NCI-H128 (cell line): ENCODE results near the gene ZNF100.
"Not testable (repeated sequence)": the region's sequence is repeated elsewhere in the genome, so short reads cannot be mapped to it uniquely, and the experiment has no call there.

ENCODE experiments used
- DNase-seq: peaks from one replicate; lab custom pipeline; 2025; ENCODE audit not compliant: unreplicated experiment; lab: John Stamatoyannopoulos, UW

Gene ZNF100

DNA sequence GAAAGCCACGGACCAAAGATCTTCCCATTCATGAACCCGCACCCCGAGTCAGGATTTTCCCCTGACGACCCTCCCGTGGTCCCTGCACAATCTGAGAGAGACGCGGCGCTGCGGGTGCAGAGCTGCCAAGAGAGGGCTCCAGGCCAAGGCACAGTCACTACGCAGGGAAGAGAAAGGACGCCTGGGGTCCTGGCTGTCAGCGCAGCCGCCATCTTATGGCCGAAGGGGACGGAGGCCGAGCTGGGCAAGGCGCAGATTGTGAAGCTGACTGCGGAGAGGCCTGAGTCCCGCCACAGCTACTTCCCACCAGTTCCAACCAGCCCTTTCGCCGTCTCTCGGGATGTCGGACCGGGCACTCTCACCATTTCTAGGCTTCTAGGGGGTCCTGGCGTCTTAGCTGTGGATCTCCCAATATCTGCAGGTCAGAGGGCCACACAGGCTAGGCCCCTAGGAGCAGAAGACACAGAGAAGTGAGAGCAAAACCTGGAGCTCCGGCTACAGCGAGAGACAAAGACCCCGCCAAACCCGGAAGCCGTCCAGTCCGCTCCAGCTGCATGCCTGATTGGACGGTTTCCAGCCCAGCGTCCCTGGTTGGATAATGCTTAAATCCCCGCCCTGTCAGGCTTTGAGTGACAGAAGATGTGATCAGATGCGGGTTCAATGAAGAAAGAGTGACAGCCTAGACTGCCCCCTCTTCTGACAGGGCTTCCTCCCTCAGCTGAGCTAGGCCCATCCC lies at the start of gene ZNF100:
Gene ZNF100 (minus strand): TSS at position 515 of the 736 bp plus-strand sequence. CDS start 150 bp downstream, at position 365.
- DNase-seq, result peak; percentile 92

DNA sequence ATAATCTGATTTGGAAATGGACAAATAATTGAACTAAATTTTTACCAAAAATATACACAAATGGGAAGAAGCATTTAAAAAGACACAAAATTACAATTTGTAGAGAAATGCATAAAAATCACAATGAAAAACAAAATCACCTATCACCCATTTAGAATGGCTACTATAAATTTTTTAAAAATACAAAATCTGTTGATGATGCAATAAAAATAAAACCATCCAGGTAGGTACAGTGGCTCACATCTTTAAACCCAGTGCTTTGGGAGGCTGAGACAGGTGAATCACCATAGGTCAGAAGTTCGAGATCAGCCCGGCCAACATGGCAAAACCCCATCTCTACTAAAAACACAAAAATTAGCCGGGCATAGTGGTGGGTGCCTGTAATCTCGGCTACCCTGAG lies 45.1 kb upstream of the ZNF100 start:
- no peak for DNase-seq

DNA sequence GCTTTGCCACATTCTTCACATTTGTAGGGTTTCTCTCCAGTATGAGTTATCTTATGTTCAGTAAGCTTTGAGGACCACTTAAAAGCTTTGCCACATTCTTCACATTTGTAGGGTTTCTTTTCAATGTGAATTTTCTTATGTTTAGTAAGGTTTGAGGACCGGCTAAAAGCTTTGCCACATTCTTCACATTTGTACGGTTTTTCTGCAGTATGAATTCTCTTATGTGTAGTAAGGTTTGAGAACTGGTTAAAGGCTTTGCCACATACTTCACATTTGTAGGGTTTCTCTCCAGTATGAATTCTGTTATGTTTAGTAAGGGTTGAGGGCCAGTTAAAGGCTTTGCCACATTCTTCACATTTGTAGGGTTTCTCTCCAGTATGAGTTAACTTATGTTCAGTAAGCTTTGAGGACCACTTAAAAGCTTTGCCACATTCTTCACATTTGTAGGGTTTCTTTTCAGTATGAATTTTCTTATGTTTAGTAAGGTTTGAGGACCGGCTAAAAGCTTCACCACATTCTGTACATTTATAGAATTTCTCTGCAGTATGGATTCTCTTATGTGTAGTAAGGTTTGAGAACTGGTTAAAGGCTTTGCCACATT lies 41.1 kb upstream of the ZNF100 start:
- not testable (repeated sequence) for DNase-seq

DNA sequence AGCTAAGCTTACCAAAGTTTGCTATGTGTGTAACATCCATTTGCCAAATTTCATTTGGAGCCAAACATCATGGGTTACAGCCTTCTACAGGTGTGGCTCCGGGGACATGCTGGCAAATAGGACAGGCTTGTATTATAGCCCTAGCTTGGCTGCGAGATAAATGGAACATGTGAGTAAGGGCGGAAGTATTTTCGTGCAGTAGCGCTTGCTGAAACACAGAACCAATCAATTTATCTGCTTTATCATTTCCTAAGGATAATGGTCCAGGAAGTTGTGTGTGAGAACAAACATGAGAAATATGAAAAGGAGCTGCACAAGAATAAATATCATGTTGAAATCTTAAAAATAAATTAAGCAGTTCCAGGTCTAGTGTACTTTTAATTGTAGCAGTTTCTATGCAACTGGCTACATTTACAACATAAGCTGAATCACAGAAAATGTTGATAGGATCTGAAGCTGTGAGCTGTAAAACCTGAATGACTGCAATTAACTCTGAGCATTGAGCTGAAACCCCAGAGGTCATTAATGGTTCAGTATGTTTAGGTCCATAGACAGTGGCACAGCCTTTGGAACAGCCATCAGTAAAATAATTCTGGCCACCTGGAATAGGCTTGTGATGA lies 22.2 kb upstream of the ZNF100 start:
- no peak for DNase-seq

DNA sequence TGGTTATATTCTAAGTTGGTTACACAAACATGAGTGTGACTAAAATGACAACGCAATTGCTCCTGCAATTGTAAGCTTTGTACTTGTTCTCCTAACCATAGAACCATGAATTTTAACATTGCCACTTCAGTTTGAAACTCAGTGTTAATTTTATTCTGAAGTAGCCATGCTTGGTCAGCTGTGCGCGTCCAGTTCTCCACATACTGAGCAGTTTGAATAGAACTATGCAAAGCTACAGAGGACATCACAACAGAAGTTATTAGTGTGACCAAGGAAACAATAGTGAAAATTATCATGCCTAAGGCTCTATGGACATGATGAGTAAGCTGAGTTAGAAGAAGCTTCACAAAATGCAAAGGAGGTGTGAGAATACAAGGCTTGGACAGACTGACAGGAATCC lies 19.6 kb upstream of the ZNF100 start:
- DNase-seq, result no peak

DNA sequence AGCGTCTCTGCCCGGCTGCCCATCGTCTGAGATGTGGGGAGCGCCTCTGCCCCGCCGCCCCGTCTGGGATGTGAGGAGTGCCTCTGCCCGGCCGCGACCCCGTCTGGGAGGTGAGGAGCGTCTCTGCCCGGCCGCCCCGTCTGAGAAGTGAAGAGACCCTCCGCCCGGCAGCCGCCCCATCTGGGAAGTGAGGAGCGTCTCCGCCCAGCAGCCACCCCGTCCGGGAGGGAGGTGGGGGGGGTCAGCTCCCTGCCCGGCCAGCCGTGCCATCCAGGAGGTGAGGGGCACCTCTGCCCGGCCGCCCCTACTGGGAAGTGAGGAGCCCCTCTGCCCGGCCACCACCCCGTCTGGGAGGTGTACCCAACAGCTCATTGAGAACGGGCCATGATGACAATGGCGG lies 8.4 kb upstream of the ZNF100 start:
- DNase-seq, result not testable (repeated sequence)

DNA sequence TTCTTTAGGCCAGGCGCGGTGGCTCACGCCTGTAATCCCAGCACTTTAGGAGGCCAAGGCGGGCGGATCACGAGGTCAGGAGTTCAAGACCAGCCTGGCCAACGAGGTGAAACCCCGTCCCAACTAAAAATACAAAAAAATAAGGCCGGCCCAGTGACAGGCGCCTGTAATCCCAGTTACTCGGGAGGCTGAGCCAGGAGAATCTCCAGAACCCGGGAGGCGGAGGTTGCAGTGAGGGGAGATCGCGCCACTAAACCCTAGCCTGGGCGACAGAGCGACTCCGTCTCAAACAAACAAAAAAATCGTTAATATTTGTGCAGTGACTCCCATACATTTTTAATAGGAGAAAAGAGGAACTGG lies 694 bp downstream of the ZNF100 start:
- DNase-seq, result not testable (repeated sequence)

DNA sequence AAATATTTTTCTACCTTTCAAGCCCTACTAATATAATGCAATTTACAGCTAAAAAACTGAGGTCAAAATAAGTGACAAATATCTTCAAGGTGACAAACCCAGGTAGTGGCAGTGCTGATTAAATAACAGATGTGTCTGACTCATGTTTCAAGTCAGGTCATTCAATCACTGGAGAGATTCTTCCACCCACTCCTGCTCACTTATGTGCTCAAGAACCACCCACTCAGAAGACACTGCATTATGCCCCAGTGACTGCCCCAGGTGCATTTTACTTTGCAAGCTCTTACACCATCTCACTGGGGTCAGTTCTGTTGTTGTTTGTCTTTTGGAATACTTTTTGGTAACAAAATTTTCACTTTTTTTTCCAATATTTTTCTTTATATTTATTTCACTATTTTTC lies 2.2 kb downstream of the ZNF100 start:
- no peak for DNase-seq

DNA sequence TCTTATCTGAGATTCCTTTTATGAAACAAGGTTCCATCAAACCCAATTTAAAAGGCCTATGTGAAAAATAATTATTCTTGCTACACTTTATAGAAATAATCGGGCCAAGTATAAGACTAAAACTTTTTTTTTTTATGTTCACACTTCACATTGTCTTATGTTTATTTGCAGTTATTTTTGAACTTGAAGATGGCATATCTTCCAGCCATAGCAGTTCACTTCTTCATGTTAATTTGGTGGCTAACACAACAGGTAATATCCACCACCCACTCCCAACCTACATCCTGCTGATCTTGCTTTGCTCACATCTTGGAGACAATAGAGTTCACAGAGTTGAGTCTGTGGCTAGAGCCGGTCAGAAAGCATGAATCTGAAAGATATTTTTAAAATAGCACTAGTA lies 5.8 kb downstream of the ZNF100 start:
- DNase-seq, result not testable (repeated sequence)

DNA sequence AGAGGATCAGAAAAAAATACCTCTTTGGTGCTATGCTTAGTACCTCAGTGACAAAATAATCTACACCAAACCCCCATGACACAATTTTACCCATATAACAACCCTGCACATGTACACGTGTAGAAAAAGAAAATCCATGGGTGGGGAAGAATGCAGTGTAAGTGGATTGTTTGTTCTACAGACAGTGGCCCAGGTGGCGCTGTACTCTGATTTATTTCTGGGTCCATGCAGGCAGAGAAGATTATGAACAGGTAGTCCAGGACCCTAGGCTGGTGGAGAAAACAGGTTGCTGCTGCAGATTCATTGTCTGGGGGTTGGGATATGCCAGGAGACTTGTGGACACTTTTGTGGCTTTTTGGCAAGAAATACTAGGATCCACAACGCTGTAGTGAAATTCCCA lies 9.1 kb downstream of the ZNF100 start:
- DNase-seq, result no peak

DNA sequence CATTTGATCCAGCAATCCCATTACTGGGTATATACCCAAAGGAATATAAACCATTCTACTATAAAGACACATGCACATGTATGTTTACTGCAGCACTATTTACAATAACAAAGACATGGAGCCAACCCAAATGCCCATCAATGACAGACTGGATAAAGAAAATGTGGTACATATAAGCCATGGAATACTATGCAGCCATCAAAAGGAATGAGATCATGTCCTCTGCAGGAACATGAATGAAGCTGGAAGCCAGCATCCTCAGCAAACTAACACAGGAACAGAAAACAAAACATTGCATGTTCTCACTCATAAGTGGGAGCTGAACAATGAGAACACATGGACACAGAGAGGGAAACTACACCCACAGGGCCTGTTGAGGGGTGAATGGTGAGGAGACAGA lies 11.8 kb downstream of the ZNF100 start:
- DNase-seq, result not testable (repeated sequence)

DNA sequence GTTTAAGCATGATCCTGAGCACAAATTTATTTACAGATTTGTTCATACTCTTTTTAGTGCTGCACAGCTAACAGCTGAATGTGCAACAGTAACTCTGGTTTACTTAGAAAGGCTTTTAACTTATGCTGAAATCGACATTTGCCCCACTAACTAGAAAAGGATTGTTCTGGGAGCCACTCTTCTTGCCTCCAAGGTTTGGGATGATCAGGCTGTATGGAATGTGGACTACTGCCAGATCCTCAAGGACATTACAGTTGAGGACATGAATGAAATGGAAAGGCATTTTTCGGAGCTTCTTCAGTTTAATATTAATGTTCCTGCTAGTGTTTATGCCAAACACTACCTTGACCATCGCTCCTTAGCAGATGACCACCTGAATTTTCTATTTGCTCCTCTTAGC lies 16.0 kb downstream of the ZNF100 start:
- no peak for DNase-seq

DNA sequence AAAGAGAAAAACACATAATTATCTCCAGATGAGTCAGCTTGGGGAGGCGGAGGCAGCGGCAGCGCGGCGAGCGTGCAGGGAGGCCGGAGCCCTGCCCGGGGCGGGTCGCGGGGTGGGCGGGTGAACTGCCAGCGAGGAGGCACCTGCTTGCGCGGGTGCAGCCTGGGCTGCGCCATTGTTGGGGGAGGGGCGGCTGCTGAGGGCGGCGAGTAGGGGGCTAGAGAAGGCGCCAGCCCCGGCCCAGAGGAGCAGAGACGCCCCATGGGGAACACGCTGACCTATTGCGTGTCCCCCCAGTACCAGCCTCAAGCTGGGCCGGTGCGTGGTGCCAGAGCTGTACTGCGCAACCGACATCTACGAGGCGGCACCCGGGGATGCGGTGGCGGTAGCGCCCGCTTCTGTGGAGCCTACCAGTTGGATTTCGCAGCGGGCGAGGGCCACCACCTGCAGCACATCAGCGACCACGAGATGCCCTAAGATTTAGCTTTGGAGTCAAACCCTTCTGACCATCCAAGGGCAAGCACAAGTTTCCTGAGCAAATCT lies 16.7 kb downstream of the ZNF100 start:
- DNase-seq, result no peak

DNA sequence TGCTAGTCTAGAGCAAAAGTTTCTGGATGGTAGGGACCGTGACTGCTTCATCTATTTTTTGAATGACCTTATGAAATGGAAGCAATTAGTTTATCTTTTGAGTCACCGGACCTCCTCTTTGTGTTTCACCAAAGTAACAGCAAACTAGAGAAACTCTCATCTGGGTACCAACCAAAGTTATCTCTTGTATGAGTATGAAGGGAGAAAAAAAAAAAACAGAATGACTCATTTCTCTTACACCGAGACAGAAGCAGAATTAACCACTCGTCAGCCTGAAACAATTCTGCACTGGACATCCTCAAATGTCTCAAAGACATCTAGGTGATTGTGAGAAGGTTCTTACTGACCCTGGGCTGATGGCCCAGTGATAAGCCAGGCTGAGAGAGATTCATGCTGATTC lies 18.3 kb downstream of the ZNF100 start:
- DNase-seq, result no peak

DNA sequence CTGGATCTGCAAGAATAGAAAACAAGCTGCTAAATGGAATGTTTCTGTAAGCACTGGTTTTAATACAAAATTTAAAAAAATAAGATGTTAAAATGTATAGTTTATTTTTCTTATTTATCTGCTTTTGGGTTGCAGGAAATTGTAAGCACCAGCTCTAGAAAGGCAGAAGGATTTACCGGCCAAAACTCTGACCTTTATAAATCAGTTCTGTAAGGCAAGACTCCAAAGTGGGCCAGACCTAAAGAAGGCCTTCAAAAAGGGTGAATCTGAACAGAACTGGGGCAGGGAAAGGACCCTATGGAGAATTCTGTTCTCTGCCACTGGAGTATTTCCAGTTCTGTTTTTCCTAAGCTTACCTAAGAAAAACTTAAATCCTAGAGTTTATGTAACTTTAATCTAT lies 19.3 kb downstream of the ZNF100 start:
- no peak for DNase-seq

DNA sequence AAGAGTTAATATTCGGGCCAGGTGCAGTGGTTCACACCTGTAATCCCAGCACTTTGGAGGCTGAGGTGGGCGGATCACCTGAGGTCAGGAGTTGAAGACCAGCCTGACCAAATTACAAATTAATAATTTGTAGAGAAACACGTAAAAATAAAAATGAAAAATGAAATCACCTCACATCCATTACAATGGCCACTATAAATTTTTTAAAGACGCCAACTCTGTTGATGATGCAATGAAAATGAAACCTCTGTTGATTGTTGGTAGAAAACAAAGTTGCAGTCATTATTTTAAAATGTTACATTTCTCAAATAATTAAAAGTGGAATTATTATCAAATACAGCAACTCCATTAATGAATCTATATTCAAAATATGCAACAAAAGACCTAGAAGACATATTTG lies 26.8 kb downstream of the ZNF100 start:
- DNase-seq, result no peak

DNA sequence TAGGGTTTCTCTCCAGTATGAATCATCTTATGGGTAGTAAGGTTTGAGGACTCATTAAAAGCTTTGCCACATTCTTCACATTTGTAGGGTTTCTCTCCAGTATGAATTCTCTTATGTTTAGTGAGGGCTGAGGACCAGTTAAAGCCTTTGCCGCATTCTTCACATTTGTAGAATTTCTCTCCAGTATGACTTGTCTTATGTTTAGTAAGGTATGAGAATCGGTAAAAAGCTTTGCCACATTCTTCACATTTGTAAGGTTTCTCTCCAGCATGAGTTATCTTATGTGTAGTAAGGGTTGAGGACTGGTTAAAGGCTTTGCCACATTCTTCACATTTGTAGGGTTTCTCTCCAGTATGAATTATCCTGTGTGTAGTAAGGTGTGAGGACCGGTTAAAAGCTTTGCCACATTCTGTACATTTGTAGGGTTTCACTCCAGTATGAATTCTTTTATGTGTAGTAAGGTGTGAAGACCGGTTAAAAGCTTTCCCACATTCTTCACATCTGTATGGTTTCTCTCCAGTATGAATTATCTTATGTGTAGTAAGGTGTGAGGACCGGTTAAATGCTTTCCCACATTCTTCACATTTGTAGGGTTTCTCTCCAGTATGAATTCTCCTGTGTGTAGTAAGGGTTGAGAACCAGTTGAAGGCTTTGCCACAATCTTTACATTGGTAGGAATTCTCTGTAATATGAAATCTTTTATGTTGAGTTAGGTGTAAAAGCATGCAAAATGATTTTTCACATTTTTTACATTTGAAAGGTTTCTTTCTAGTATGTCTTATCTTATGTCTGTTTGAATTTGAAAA lies 40.2 kb downstream of the ZNF100 start:
- not testable (repeated sequence) for DNase-seq

DNA sequence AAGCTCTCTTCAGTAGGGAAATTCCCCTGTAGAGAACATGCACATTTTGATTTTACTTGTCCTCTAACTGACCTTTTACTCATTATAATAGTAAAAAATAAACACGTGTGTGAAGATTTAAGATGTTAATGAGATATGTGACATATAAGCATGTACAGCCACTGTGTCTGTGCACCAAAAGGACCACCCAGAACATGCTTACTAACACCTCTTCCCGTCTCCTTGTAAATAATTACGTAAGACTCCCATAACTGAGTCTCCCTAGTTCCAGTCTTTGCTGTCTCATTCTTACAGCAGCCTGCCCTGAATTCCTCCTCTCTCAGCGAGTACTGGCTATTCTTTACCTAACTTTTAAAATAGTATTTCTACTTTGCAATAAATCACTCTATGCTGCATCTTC lies 53.6 kb downstream of the ZNF100 start:
- DNase-seq, result no peak

DNA sequence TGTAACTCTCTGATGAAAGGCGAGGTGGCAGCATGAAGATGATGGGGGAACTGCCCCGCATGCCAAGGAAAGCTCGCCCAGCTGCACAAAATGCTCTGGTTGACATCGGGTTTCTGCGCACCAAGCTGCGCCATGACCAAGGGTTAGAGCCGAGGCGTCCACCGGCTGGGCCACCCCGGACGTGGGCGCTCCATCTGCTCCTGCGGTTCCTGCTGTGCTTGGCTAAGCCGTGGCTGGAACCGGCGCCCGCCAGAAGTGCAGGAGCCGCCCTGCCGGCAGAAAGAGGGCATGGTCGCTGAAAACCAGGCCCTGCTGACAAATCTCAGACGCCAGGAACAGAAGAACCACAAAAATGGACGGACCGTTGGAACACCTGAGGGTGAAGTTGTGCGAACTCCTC lies 57.9 kb downstream of the ZNF100 start:
- DNase-seq, result no peak

DNA sequence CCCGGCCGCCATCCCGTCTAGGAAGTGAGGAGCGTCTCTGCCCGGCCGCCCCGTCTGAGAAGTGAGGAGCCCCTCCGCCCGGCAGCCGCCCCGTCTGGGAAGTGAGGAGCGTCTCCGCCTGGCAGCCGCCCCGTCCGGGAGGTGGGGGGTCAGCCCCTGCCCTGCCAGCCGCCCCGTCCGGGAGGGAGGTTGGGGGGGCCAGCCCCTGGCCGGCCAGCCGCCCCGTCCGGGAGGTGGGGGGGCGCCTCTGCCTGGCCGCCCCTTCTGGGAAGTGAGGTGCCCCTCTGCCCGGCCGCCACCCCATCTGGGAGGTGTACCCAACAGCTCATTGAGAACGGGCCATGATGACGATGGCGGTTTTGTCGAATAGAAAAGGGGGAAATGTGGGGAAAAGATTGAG lies 59.5 kb downstream of the ZNF100 start:
- not testable (repeated sequence) for DNase-seq

DNA sequence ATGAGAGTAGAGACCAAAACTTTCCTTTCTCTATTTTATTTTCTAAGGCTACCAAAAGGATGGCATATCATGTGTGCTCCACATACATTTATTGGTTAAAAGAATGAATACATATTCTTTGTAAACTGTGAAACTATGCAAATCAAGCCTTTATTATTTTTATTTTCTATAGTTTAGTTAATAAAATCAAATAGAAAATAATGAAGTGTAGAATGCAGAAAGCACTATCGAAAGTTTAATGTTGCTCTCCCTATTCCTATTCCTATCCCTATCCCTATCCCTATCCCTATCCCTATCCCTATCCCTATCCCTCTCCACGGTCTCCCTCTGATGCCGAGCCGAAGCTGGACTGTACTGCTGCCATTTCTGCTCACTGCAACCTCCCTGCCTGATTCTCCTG lies 60.3 kb downstream of the ZNF100 start:
- no peak for DNase-seq
